Duodenal mucosa (tissue), 2 donors: ENCODE results near the gene PWP2.
"Not testable (repeated sequence)": the region's sequence is repeated elsewhere in the genome, so short reads cannot be mapped to it uniquely, and the experiment has no call there.

Experiments used
- H3K27ac ChIP-seq: one replicate; pipeline ENCODE4 v1.7.0; 2013; ENCODE audit warnings: low read depth, low read length
- H3K27me3 ChIP-seq, 2 donors: one replicate each; pipeline ENCODE4 v1.7.0; 2013; ENCODE audit warnings: low read length in 2 of 2, control low read depth in 1 of 2; ENCODE audit not compliant: insufficient read depth in 2 of 2, control insufficient read depth in 1 of 2
- H3K36me3 ChIP-seq, 2 donors: one replicate each; pipeline ENCODE4 v1.7.0; 2013; ENCODE audit warnings: low read length in 2 of 2, control low read depth in 1 of 2; ENCODE audit not compliant: insufficient read depth in 2 of 2, control insufficient read depth in 1 of 2
- H3K4me1 ChIP-seq, 2 donors: one replicate each; pipeline ENCODE4 v1.7.0; 2013; ENCODE audit warnings: low read length in 2 of 2, control low read depth in 1 of 2; ENCODE audit not compliant: insufficient read depth in 2 of 2, control insufficient read depth in 1 of 2
- H3K4me3 ChIP-seq, 2 donors: one replicate each; pipeline ENCODE4 v1.7.0; 2013; ENCODE audit warnings: low read length in 2 of 2, low read depth in 1 of 2
- H3K9ac ChIP-seq, 2 donors: one replicate each; pipeline ENCODE4 v1.7.0; 2013; ENCODE audit warnings: low read length in 2 of 2, low read depth in 1 of 2
- H3K9me3 ChIP-seq, 2 donors: one replicate each; pipeline ENCODE4 v1.7.0; 2013; ENCODE audit warnings: low read length in 2 of 2, control low read depth in 1 of 2; ENCODE audit not compliant: control insufficient read depth in 1 of 2

PWP2 gene

DNA sequence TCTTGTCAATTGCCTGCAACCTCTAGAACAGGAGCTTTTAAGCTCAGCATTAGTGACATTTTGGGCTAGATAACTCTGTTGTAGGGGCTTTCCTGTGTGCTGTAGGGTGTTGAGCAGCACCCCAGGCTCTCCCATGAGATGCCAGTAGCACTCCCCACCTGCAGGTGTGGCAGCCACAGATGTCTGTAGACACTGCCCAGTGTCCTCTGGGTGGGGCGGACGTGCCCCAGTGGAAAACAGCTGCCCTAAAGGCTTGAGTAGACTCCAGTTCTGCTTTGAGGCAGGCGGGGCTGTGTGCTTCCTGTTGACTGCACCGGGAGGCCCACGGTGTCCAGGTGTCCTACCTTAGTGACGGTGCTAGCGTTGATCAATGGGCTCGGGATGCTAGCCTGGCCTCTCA lies 16.9 kb upstream of the PWP2 start:
- Histone ChIP-seq H3K36me3 (peaks cover 9 to 41% of the 10 kb centered on the region in 2 donors), H3K27me3 (no peaks in the 10 kb centered on the region), H3K4me3 (peak overlapping the region in 1 of 2 donors; percentile 41), H3K4me1 (peaks cover 49 to 58% of the 10 kb centered on the region in 2 donors), H3K9me3 (no peaks in the 10 kb centered on the region), H3K27ac (peak overlapping the region; percentile 45), H3K9ac (peak overlapping the region; percentile 9 to 40)

DNA sequence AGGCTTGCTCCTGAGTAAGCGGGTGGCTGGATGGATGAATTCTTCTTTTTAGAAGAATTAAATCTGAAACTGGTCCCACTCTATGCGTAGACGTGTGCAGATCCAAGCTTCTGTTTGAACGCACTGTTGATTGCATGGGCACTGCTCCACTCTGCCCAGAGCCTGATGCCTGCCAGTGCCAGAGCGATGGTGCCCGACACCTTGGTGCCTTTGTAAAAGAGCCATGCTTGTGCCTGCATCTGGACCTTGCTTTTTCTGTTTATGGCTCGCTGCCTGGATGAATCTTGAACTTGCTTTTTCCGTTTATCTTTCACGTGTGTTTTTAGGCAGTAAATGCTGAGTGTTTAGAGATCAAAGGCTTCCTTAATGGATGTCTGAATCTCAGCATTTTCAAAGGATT lies 15.0 kb upstream of the PWP2 start:
- H3K36me3 ChIP-seq = peaks cover 9 to 25% of the 10 kb centered on the region in 2 donors

DNA sequence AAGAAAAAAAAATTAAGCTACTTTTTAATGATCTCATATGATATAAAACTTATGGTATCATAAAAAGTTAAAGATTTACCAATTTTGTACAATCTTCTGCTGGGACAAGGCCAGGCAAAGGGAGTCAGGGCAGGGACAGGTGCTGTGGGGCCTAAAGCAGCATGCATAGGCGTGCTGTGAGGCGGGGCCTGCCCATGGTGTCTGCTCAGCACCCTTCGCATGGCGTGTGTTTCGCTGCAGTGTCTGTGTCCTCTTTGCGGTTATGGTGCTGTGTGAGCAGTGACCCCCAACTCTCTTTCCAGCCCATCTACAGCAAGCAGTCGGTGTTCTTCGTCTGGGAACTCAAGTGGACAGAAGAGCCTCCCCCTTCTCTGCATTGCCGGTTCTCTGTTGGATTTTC lies 13.4 kb upstream of the PWP2 start:
- no peak overlapping the region for H3K27ac ChIP-seq

More for the DNA sequence above, 15.0 kb upstream of the PWP2 start:
- peaks cover 40 to 43% of the 10 kb centered on the region in 2 donors for H3K4me1 ChIP-seq
- H3K9ac ChIP-seq = no peak overlapping the region
- H3K27ac ChIP-seq = no peak overlapping the region
- H3K4me3 ChIP-seq = no peak overlapping the region
- no peaks in the 10 kb centered on the region for H3K9me3 ChIP-seq
- H3K27me3 ChIP-seq = no peaks in the 10 kb centered on the region

DNA sequence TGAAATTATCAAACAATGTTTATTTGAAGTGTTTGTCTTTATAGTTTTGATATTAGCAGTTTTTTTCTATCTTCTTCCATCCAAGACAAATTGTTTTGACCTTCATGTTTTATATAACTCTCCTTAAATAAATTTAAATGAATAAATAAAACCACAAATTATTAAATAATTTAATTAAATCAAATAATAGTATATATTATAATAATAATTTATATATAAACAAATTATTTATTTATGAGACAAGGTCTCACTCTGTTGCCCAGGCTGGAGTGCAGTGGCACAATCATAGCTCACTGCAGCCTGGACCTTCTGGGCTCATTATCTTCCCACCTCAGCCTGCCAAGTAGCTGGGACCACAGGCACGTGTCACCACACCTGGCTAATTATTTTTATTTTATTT lies 12.4 kb upstream of the PWP2 start:
- Histone ChIP-seq H3K4me1 (peaks cover 14 to 17% of the 10 kb centered on the region in 2 donors), H3K9ac (no peak overlapping the region), H3K27me3 (no peaks in the 10 kb centered on the region), H3K9me3 (no peaks in the 10 kb centered on the region), H3K4me3 (no peak overlapping the region), H3K36me3 (peaks cover 7 to 9% of the 10 kb centered on the region in 2 donors), H3K27ac (no peak overlapping the region)

More for the DNA sequence above, 13.4 kb upstream of the PWP2 start:
- Histone ChIP-seq H3K4me3 (no peak overlapping the region), H3K36me3 (peaks cover 9 to 10% of the 10 kb centered on the region in 2 donors), H3K9me3 (no peaks in the 10 kb centered on the region), H3K27me3 (no peaks in the 10 kb centered on the region), H3K4me1 (peaks cover 25 to 28% of the 10 kb centered on the region in 2 donors), H3K9ac (no peak overlapping the region)

DNA sequence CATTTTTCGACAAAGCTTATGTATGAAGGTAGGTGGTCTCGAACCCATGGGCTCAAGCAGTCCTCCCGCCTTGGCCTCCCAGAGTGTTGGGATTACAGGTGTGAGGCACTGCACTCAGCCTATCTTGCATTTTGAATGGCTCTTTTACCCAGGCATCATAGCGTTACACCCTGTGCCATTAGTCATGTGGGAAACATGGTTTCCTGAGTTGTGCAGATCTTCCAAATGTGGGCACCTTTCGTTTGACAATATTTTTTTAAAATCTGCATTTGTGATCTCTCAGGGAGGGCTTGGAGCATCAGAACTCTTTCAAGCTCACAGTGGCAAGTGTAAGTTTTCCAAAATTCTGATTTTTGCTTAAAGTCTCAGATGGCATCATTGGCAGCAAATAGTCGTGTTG lies 8.7 kb upstream of the PWP2 start:
- not testable (repeated sequence) for H3K27me3 ChIP-seq, H3K4me3 ChIP-seq, H3K9ac ChIP-seq, H3K9me3 ChIP-seq, H3K36me3 ChIP-seq, H3K27ac ChIP-seq, H3K4me1 ChIP-seq

DNA sequence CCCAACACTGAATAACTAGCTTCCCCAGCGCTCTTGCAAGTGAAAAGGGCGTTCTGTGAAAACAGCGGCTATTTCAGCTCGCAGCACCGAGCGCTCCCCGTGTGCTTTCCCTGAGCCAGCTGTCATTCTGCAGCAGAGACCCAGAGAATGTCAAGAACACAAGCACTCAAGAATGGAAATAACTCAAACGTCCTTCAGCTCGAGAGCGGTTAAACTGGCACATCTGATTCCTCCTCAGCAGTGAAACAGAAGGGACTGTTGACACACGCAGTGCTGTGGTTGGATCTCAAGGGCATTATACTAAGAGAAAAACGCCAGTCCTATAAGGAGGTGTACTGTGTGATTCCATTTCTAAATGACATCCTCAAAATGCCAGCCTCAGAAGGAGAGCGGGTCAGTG lies 8.2 kb upstream of the PWP2 start:
- H3K4me3 ChIP-seq, H3K9ac ChIP-seq, H3K4me1 ChIP-seq, H3K9me3 ChIP-seq, H3K27ac ChIP-seq, H3K36me3 ChIP-seq, H3K27me3 ChIP-seq: not testable (repeated sequence)

DNA sequence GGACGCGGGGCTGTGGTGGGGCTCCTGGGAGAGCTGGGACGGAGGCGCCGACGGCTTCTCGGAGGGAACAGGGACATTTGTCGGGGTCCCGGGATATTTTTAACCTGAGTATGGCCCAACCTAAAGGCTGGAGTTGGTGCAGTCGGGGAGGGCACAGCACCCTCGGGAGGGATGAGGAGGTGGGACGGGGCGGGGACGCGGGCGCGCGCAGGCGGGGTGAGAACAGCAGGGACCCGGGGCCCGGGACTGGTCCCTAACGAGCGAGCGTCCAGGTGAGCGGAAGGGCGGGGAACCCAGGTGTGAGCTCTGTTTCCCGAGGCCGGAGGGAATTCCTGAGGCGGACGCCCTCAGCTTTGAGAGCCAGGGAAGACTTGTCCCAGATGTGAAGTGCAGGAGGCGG lies 390 bp downstream of the PWP2 start:
- H3K9me3 ChIP-seq, H3K4me1 ChIP-seq, H3K36me3 ChIP-seq, H3K27me3 ChIP-seq, H3K9ac ChIP-seq, H3K4me3 ChIP-seq, H3K27ac ChIP-seq: not testable (repeated sequence)

DNA sequence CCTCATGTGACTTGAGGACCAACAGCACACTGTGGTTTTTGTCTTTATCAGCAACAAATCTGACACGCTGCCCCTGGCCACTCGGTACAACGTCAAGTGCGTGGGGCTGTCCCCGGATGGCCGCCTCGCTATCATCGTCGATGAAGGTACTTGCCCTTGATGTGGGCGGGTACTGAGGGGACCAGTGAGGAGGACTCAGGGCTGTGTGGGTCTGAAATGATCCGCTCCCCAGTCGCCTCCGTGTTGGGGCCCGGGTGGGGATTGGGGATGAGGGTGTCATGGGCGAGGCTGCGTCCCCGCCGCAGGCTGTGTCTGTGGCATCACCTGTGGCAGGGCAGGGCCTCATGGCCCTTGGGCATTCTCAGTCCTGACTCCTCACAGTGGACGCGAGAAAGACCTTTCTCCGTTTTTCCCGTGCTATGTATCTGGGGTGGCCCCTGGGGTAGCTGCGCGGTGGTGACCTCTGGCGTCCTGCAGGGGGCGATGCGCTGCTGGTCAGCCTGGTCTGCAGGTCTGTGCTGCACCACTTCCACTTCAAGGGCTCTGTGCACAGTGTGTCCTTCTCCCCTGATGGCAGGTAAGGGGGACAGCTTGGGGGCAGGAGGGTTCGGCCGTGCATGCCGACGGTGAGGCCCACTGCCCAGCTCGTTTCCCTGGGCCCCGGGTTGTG lies 6.6 kb downstream of the PWP2 start:
- H3K4me3 ChIP-seq, H3K27me3 ChIP-seq, H3K36me3 ChIP-seq, H3K27ac ChIP-seq, H3K4me1 ChIP-seq, H3K9ac ChIP-seq, H3K9me3 ChIP-seq: not testable (repeated sequence)

DNA sequence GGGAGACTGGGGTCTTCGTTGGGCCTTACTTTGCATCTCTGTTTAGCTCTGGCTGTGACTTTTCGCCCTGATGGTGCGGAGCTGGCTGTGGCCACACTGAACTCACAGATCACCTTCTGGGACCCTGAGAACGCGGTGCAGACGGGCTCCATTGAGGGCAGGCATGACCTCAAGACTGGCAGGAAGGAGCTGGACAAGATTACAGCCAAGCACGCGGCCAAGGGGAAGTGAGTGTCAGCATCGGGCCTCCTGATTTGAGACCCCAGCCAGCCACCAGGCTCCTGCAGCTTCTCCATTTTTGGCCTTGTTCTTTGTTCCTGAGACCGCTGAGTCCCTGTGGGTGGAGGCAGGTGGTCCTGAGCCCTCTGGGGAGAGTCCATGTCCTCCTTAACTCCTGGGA lies 14.9 kb downstream of the PWP2 start:
- not testable (repeated sequence) for H3K27ac ChIP-seq, H3K4me3 ChIP-seq, H3K36me3 ChIP-seq, H3K9ac ChIP-seq, H3K27me3 ChIP-seq, H3K9me3 ChIP-seq, H3K4me1 ChIP-seq

DNA sequence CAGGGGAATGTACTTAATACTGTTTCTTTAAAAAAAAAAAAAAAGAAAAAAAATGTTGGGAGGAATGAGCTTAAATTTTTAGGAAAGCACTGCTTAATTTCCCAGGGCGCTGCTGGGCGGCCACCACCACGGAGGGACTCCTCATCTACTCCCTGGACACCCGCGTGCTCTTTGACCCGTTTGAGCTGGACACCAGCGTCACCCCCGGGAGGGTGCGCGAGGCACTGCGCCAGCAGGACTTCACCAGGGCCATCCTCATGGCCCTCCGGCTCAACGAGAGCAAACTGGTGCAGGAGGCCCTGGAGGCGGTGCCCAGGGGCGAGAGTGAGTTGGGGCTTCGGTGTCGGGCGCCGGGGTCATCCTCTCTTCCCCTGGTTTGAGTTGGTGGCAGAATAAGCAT lies 20.6 kb downstream of the PWP2 start:
- H3K36me3 ChIP-seq, H3K9me3 ChIP-seq, H3K27ac ChIP-seq, H3K9ac ChIP-seq, H3K4me1 ChIP-seq, H3K4me3 ChIP-seq, H3K27me3 ChIP-seq: not testable (repeated sequence)

DNA sequence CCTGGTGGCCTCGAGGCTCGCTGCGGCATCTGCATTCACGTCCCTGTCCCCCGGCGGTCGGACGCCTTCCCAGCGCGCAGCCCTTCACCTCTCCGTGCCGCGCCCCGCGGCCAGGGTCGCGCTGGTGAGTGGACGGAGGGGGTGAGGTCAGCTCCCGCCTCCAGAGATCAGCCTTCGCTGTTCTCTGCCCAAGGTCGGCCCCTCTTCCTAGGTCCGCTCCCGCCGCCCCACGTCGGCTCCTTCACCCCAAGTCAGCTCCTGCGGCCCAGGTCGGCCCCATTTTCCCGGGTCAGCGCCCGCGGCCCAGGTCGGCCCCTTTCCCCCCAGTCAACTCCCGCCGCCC lies 26.5 kb downstream of the PWP2 start:
- not testable (repeated sequence) for H3K4me1 ChIP-seq, H3K9me3 ChIP-seq, H3K36me3 ChIP-seq, H3K27me3 ChIP-seq, H3K9ac ChIP-seq, H3K27ac ChIP-seq, H3K4me3 ChIP-seq
